ENCODE data around the gene SLC16A12.
"Not testable (repeated sequence)": the region's sequence is repeated elsewhere in the genome, so short reads cannot be mapped to it uniquely, and the experiment has no call there.

The SLC16A12 gene

GRCh38 chr10:89553064-89553734 lies 17.8 kb upstream of the SLC16A12 start:
- H3K27ac Mint-ChIP-seq, result no peak overlapping the region
- peaks cover 8% of the 10 kb centered on the region for H3K9me3 Mint-ChIP-seq
- no peaks in the 10 kb centered on the region for H3K36me3 Mint-ChIP-seq (ENCODE audit: low read depth)
- peaks cover 17% of the 10 kb centered on the region for H3K27me3 Mint-ChIP-seq (ENCODE audit: low read depth, poor library complexity)
- no peak for DNase-seq
- no peak for TF ChIP-seq CTCF (IDR thresholded peaks at IDR 0.05)
- no peaks in the 10 kb centered on the region for H3K4me1 Mint-ChIP-seq
- no peak overlapping the region for H3K4me3 Mint-ChIP-seq

GRCh38 chr10:89552213-89552612 lies 16.8 kb upstream of the SLC16A12 start:
- H3K27ac Mint-ChIP-seq, result no peak overlapping the region
- H3K27me3 Mint-ChIP-seq (ENCODE audit: low read depth, poor library complexity), result peaks cover 23% of the 10 kb centered on the region
- H3K36me3 Mint-ChIP-seq (ENCODE audit: low read depth), result no peaks in the 10 kb centered on the region
- DNase-seq, result no peak
- no peak for TF ChIP-seq CTCF (IDR thresholded peaks at IDR 0.05)
- peaks cover 8% of the 10 kb centered on the region for H3K9me3 Mint-ChIP-seq
- H3K4me1 Mint-ChIP-seq, result no peaks in the 10 kb centered on the region
- no peak overlapping the region for H3K4me3 Mint-ChIP-seq

DNA sequence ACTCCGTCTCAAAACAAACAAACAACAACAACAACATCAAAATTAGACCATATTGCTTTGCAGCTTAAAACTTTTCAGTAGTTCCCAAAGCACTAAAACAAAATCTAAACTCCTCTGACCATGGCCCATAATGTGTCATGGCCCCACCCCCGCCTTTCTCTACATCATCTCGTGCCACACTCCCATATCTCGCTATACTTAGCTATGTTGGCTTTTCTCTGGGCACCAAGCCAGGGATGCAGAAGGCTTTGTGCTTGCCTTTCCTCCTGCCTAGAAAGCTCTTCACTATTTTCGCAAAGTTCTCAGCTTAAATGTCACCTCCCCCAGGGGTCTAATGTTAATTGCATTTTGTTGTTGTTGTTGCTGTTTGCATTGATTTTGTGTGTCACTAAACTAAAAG lies 15.1 kb upstream of the SLC16A12 start:
- Mint-ChIP-seq H3K4me3 (no peak overlapping the region), H3K9me3 (peaks cover 16% of the 10 kb centered on the region), H3K4me1 (no peaks in the 10 kb centered on the region), H3K27me3 (ENCODE audit: low read depth, poor library complexity) (peaks cover 23% of the 10 kb centered on the region), H3K36me3 (ENCODE audit: low read depth) (no peaks in the 10 kb centered on the region), H3K27ac (no peak overlapping the region)
- no peak for DNase-seq
- TF ChIP-seq CTCF (IDR thresholded peaks at IDR 0.05), result no peak

GRCh38 chr10:89549510-89549909 lies 14.1 kb upstream of the SLC16A12 start:
- Mint-ChIP-seq H3K27ac (no peak overlapping the region), H3K4me3 (no peak overlapping the region), H3K36me3 (ENCODE audit: low read depth) (no peaks in the 10 kb centered on the region), H3K27me3 (ENCODE audit: low read depth, poor library complexity) (peaks cover 23% of the 10 kb centered on the region), H3K4me1 (no peaks in the 10 kb centered on the region), H3K9me3 (peaks cover 20% of the 10 kb centered on the region)
- DNase-seq, result no peak
- TF ChIP-seq CTCF (IDR thresholded peaks at IDR 0.05), result no peak

DNA sequence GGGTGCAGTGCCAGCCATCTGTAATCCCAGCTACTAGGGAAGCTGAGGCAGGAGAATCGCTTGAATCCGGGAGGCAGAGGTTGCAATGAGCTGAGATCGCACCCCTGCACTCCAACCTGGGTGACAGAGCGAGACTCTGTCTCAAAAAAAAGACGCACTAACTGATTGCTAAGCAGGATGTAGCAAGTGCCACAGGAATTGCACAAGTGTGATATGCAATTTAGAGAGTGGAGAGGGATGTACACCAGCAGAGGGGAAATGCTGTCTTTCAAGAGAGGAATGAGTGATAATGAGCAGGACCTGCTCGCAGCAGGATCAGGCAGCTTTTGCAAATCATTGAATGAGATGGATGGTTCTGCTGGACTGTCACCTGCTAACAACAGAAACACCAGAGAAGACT lies 13.3 kb upstream of the SLC16A12 start:
- no peak for TF ChIP-seq CTCF (IDR thresholded peaks at IDR 0.05)
- H3K36me3 Mint-ChIP-seq (ENCODE audit: low read depth), result no peaks in the 10 kb centered on the region
- H3K27me3 Mint-ChIP-seq (ENCODE audit: low read depth, poor library complexity), result peaks cover 23% of the 10 kb centered on the region
- H3K27ac Mint-ChIP-seq, result no peak overlapping the region
- H3K9me3 Mint-ChIP-seq, result peaks cover 20% of the 10 kb centered on the region
- no peaks in the 10 kb centered on the region for H3K4me1 Mint-ChIP-seq
- DNase-seq, result no peak
- H3K4me3 Mint-ChIP-seq, result no peak overlapping the region

DNA sequence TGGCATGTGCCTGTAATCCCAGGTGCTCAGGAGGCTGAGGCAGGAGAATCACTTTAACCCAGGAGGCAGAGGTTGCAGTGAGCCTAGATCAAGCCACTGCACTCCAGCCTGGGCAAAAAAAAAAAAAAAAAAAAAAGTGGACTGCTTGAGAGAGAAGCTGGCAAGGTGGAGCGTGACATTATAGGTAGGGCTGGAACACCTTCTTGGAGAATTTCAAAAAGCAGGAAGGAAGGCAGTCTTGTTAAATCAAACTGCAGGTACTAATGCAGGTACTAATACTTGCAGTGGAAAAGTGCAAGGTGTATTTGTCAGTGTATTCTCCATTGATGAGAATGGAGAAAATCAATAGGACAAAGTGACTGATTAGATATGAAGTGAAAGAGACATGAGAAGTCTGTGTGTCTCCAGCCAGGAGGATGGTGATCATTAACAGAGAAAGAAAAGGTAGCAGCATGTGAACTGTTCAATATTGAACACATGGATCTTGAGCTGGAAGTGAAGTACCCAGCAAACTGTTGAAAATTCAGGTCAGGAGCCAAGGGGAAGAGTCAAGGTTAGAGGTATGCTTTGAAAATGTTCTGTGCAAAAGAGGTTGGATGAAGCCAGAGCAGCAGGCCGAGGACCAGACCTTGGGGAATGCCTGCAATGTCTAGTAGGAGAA lies 12.6 kb upstream of the SLC16A12 start:
- H3K27ac Mint-ChIP-seq, result no peak overlapping the region
- DNase-seq, result no peak
- TF ChIP-seq CTCF (IDR thresholded peaks at IDR 0.05), result no peak
- no peaks in the 10 kb centered on the region for H3K4me1 Mint-ChIP-seq
- H3K4me3 Mint-ChIP-seq, result no peak overlapping the region
- H3K27me3 Mint-ChIP-seq (ENCODE audit: low read depth, poor library complexity), result peaks cover 23% of the 10 kb centered on the region
- peaks cover 20% of the 10 kb centered on the region for H3K9me3 Mint-ChIP-seq
- H3K36me3 Mint-ChIP-seq (ENCODE audit: low read depth), result no peaks in the 10 kb centered on the region

DNA sequence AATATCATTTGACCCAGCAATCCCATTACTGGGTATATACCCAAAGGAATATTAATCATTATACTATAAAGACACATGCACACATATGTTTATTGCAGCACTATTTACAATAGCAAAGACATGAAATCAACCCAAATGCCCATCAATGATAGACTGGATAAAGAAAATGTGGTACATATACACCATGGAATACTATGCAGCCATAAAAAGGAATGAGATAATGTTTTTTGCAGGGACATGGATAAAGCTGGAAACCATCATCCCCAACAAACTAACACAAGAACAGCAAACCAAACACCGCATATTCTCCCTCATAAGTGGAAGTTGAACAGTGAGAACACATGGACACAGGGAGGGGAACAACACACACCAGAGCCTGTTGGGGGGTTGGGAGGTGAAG lies 11.3 kb upstream of the SLC16A12 start:
- peaks cover 19% of the 10 kb centered on the region for H3K9me3 Mint-ChIP-seq
- H3K4me3 Mint-ChIP-seq, result not testable (repeated sequence)

More for the DNA sequence above, 11.3 kb upstream of the SLC16A12 start:
- H3K36me3 Mint-ChIP-seq (ENCODE audit: low read depth); H3K27ac Mint-ChIP-seq; DNase-seq; H3K4me1 Mint-ChIP-seq: not testable (repeated sequence)
- peaks cover 19% of the 10 kb centered on the region for H3K27me3 Mint-ChIP-seq (ENCODE audit: low read depth, poor library complexity)

All from nephron progenitor cell (in vitro differentiated cells).